K562 (cell line): ENCODE results near the gene CPT1C. TPM values are rescaled to one million over a fixed set of nuclear protein-coding genes. Genes with fewer than 3 reads are reported as not detected.

ENCODE experiments used
- ATAC-seq: fragments of 200-7000 bp; cut with Tn5 transposase; 3 replicates; pipeline ENCODE4 v1.9.1; 2020; ENCODE audit warnings: moderate library complexity
- BruUV-seq: library from RNA; stranded (reverse); fragments of 400-500 nt; replicated peaks from 2 replicates; lab custom pipeline; 2021; lab: Mats Ljungman, UMichigan
- CTCF ChIA-PET: fragments of 300-600 bp; formaldehyde crosslinking; extraction: SDS; loops from one replicate; lab custom pipeline; 2021; ENCODE audit warnings: low intra/inter-chr PET ratio; lab: Yijun Ruan, JAX
- POLR2A ChIA-PET: fragments of 300-600, 350-650 bp; sonication (Branson Sonifier 250); formaldehyde crosslinking; extraction: SDS; loops from one replicate; lab custom pipeline; 2021; ENCODE audit warnings: antibody characterized with exemption, inconsistent platforms; lab: Yijun Ruan, JAX
- DNase-seq, 4 experiments: peaks; one replicate each; pipeline versions ENCODE4 v3.0.0 to v3.0.0-alpha.2; 2011 to 2018; ENCODE audit warnings: low spot score in 3 of 4, mixed read lengths in 3 of 4; ENCODE audit errors: extremely low read depth in 1 of 4
- FAIRE-seq: peaks from 2 replicates; lab custom pipeline; 2011; peaks lifted over from hg19 to GRCh38; lab: Jason Lieb, UNC
- H2AFZ ChIP-seq: 2 replicates; pipeline ENCODE4 v1.6.0; 2011; ENCODE audit warnings: low read depth, low read length, control low read depth, inconsistent platforms
- H3K27ac ChIP-seq: fragments of 200-600 bp; 3 replicates; pipeline ENCODE4 v1.8.0; 2011; ENCODE audit warnings: low read depth, mild to moderate bottlenecking, control low read depth, inconsistent platforms, low read length, moderate library complexity, mixed read lengths; ENCODE audit errors: extremely low read depth
- H3K27me3 ChIP-seq, 2 experiments: fragments of 300-600 bp in 1 of 2; 2 replicates in 1 of 2; 3 replicates in 1 of 2; pipeline versions ENCODE4 v1.6.0 to v1.8.0; 2011; ENCODE audit warnings: inconsistent platforms in 2 of 2, low read length in 2 of 2, mild to moderate bottlenecking in 1 of 2, mixed read lengths in 1 of 2, moderate library complexity in 1 of 2; ENCODE audit not compliant: control insufficient read depth in 2 of 2, insufficient read depth in 2 of 2
- H3K36me3 ChIP-seq: fragments of 300-600 bp; 3 replicates; pipeline ENCODE4 v1.8.0; 2011; ENCODE audit warnings: mild to moderate bottlenecking, low read length, inconsistent platforms; ENCODE audit not compliant: control insufficient read depth, insufficient read depth
- H3K4me1 ChIP-seq, 2 experiments: fragments of 200-600 bp in 1 of 2; replicated peaks in 1 of 2; 2 replicates in 1 of 2; 3 replicates in 1 of 2; pipeline versions ENCODE4 v1.5.1 to v1.8.0; 2011; ENCODE audit warnings: inconsistent platforms in 2 of 2, low read length in 2 of 2, mild to moderate bottlenecking in 1 of 2, mixed read lengths in 1 of 2, moderate library complexity in 1 of 2; ENCODE audit not compliant: control insufficient read depth in 2 of 2, insufficient read depth in 2 of 2
- H3K4me2 ChIP-seq: 2 replicates; pipeline ENCODE4 v1.6.1; 2011; ENCODE audit warnings: low read length, control low read depth, inconsistent platforms, mixed read lengths; ENCODE audit not compliant: insufficient read depth
- H3K4me3 ChIP-seq: fragments of 200-600 bp; sonication (generic), shearing (Covaris generic); 2 replicates; pipeline ENCODE4 v1.5.1; 2016; ENCODE audit warnings: control low read depth, inconsistent platforms
- H3K79me2 ChIP-seq: fragments of 200-600 bp; 3 replicates; pipeline ENCODE4 v1.8.0; 2011; ENCODE audit warnings: low read length, inconsistent platforms; ENCODE audit not compliant: control insufficient read depth, insufficient read depth
- H3K9ac ChIP-seq, 2 experiments: 2 replicates each; pipeline versions ENCODE4 v1.6.0 to v1.6.1; 2011; ENCODE audit warnings: low read depth in 2 of 2, low read length in 2 of 2, control low read depth in 1 of 2, inconsistent platforms in 1 of 2, mild to moderate bottlenecking in 1 of 2, mixed read lengths in 1 of 2; ENCODE audit not compliant: insufficient read depth in 1 of 2
- H3K9me1 ChIP-seq: one replicate; pipeline ENCODE4 v1.6.0; 2011; ENCODE audit warnings: inconsistent platforms, mild to moderate bottlenecking, low read length, moderate library complexity; ENCODE audit not compliant: control insufficient read depth, insufficient read depth
- H3K9me3 ChIP-seq: replicated peaks from 2 replicates; pipeline ENCODE4 v1.5.1; 2011; ENCODE audit warnings: low read depth, low read length, inconsistent platforms; ENCODE audit not compliant: control insufficient read depth, insufficient read depth
- H4K20me1 ChIP-seq: replicated peaks from 2 replicates; pipeline ENCODE4 v1.6.1; 2011; ENCODE audit warnings: low read length, inconsistent platforms, mixed read lengths; ENCODE audit not compliant: control insufficient read depth, insufficient read depth
- BRF1 ChIP-seq: IDR thresholded peaks from 3 replicates; pipeline ENCODE4 v1.6.1; 2011; ENCODE audit warnings: borderline replicate concordance, mild to moderate bottlenecking; ENCODE audit not compliant: insufficient read length; ENCODE audit errors: extremely low read depth
- CHD1 ChIP-seq: fragments of 200-600 bp; sonication (generic); IDR thresholded peaks from one replicate; pipeline ENCODE4 v1.6.1; 2012; ENCODE audit warnings: mild to moderate bottlenecking, moderate library complexity, low read length, inconsistent platforms
- ELF1 ChIP-seq: fragments of 200-800 bp; sonication (Bioruptor generic); IDR thresholded peaks from 2 replicates; pipeline ENCODE4 v1.6.1; 2016; ENCODE audit warnings: missing genetic modification characterization, missing compliant biosample characterization
- POLR2B ChIP-seq: fragments of 450-650 bp; IDR thresholded peaks from 2 replicates; pipeline ENCODE4 v1.6.1; 2018; ENCODE audit warnings: low read depth; ENCODE audit not compliant: partially characterized antibody
- POLR2G ChIP-seq: fragments of 200-400 bp; formaldehyde crosslinking; IDR thresholded peaks from 2 replicates; pipeline ENCODE4 v1.6.1; 2017; ENCODE audit warnings: low read depth, mild to moderate bottlenecking, antibody characterized with exemption, low read length, moderate library complexity
- STAT5A ChIP-seq: IDR thresholded peaks from 2 replicates; pipeline ENCODE4 v1.6.1; 2012; ENCODE audit warnings: low read length, inconsistent platforms, borderline replicate concordance
- SUPT5H ChIP-seq: fragments of 450-650 bp; IDR thresholded peaks from 2 replicates; pipeline ENCODE4 v1.6.1; 2016
- ZBTB17 ChIP-seq: fragments of 450-650 bp; formaldehyde crosslinking; IDR thresholded peaks from 2 replicates; pipeline ENCODE4 v1.4.0; 2020; ENCODE audit warnings: mild to moderate bottlenecking
- ZNF165 ChIP-seq: fragments of 250-450 bp; sonication (Bioruptor Pico); IDR thresholded peaks from 2 replicates; pipeline ENCODE4 v1.4.0; 2020; ENCODE audit warnings: borderline replicate concordance
- WGBS: fragments of 100-300 bp; shearing (Covaris generic); methylation state at CpG from one replicate; pipeline ENCODE4 v1.1.6; 2016; ENCODE audit warnings: low coverage, mixed read lengths; ENCODE audit not compliant: insufficient coverage; ENCODE audit errors: missing lambda C conversion rate; 5-methylcytosine and 5-hydroxymethylcytosine counted together
- in situ Hi-C: fragments of 300-500 bp; cut with MboI; formaldehyde crosslinking; loops from 4 replicates; pipeline ENCODE4 v1.15.0; 2018; ENCODE audit warnings: inconsistent platforms, mixed read lengths
- intact Hi-C: fragments of 100-400 bp; cut with micrococcal nuclease; formaldehyde crosslinking; loops from 2 replicates; pipeline ENCODE4 v1.14.2; 2022
- polyA plus RNA-seq, 8 experiments: library from polyadenylated mRNA; depleted of rRNA in 4 of 8; stranded (reverse) in 5 of 8; unstranded in 3 of 8; fragments of >200 nt; fragmentation: Nextera tagmentation in 2 of 8; fragmentation: Illumina TruSeq in 1 of 8; extraction: Ambion mirVana in 2 of 8; extraction: Trizol in 1 of 8; gene quantifications; 2 replicates each; pipeline versions ENCODE4 v1.2.1 to v1.2.3, GENCODE V29; 2011 to 2014; ENCODE audit warnings: inconsistent platforms in 1 of 8, missing spikeins in 1 of 8
- total RNA-seq, 7 experiments: library from RNA; depleted of rRNA in 6 of 7; stranded (reverse); fragments of >200 nt in 6 of 7; fragmentation: Illumina TruSeq in 2 of 7; extraction: Trizol in 2 of 7; gene quantifications; 2 replicates each; pipeline versions ENCODE4 v1.2.1 to v1.2.3, GENCODE V29; 2011 to 2021; ENCODE audit warnings: low replicate concordance in 1 of 7

Gene CPT1C
- total and polyA plus RNA-seq, 9 of the 15 experiments (the other 6 are each of a cell fraction or from before 2014, with no cell fraction given) = 1.9 to 12.3 (median 3.0) TPM

- peaks cover 0 to 18% of the 10 kb centered on the region in 2 experiments; a peak in 2 of 5 replicates for H3K4me1 ChIP-seq
- no peak overlapping the region for H3K27ac ChIP-seq
- 0 out of 2 replicates have a peak, but pooled peaks cover 2% of the 10 kb centered on the region for H3K9me3 ChIP-seq
- in situ Hi-C loops = no loop called here
- H2AFZ ChIP-seq = no peak overlapping the region
- intact Hi-C loops = no loop called here
- H3K27me3 ChIP-seq = no peaks in the 10 kb centered on the region
- CTCF ChIA-PET = no interaction called here
- no peak for ATAC-seq
- 92% methylated on average over 17 of the region's 17 CpGs for WGBS
- no peak overlapping the region for H3K4me2 ChIP-seq
- no TSS peak for BruUV-seq
- no peak overlapping the region for H3K4me3 ChIP-seq
- H4K20me1 ChIP-seq = 0 out of 2 replicates have a peak, but pooled peaks cover 14% of the 10 kb centered on the region
- TF ChIP-seq POLR2G = 0 out of 2 replicates have a peak, but pooled peaks have one; percentile 4
- no peak for TF ChIP-seq CHD1
- TF ChIP-seq, all 486 proteins: peak for 1
- DNase-seq = no peak
- no peak for FAIRE-seq
- Histone ChIP-seq H3K9me1 (peaks cover 2% of the 10 kb centered on the region), H3K9ac (no peak overlapping the region), H3K36me3 (peaks cover 89% of the 10 kb centered on the region; the same call in 2 of the 3 replicates), H3K79me2 (no peaks in the 10 kb centered on the region)
- POLR2A ChIA-PET = interaction anchor here (0.6 to 4.8 kb wide), 4 partner anchors 10 to 75 kb away, joined by 3 to 28 read pairs (median 20); partner anchors contain the start of genes BCL2L12, IRF3, PRRG2 and RRAS
Observed at GRCh38 chr19:49656456-49657109, 34.3 kb upstream of the CPT1C start.

- FAIRE-seq (no peak), DNase-seq (no peak), ATAC-seq (no peak)
- Histone ChIP-seq H3K27me3 (no peaks in the 10 kb centered on the region), H3K9me3 (0 out of 2 replicates have a peak, but pooled peaks cover 2% of the 10 kb centered on the region), H2AFZ (no peak overlapping the region), H3K9ac (peak overlapping the region in 1 of 2 experiments; percentile 74; a peak in 2 of 4 replicates), H4K20me1 (0 out of 2 replicates have a peak, but pooled peaks cover 14% of the 10 kb centered on the region), H3K79me2 (no peaks in the 10 kb centered on the region), H3K27ac (no peak overlapping the region), H3K4me3 (no peak overlapping the region), H3K36me3 (peaks cover 94% of the 10 kb centered on the region; the same call in 2 of the 3 replicates), H3K4me2 (no peak overlapping the region), H3K4me1 (peaks cover 0 to 24% of the 10 kb centered on the region in 2 experiments; a peak in 2 of 5 replicates), H3K9me1 (peaks cover 2% of the 10 kb centered on the region)
- TF ChIP-seq STAT5A = no peak
- TF ChIP-seq POLR2B = peak; percentile 20
- TF ChIP-seq ELF1 (tag) = no peak
- no peak for TF ChIP-seq ZBTB17 (CRISPR knock-in tag)
- no peak for TF ChIP-seq ZNF165 (CRISPR knock-in tag)
- no peak for TF ChIP-seq BRF1
- TF ChIP-seq SUPT5H = 0 out of 2 replicates have a peak, but pooled peaks have one; percentile 15
- no TSS peak for BruUV-seq
- 91% methylated on average over 18 of the region's 22 CpGs for WGBS
- intact Hi-C loops (no loop called here), in situ Hi-C loops (no loop called here)
- POLR2A ChIA-PET = interaction anchor here (1.4 to 4.8 kb wide), 4 partner anchors 8 to 17 kb away, joined by 3 to 28 read pairs (median 10); partner anchors contain the start of genes BCL2L12, IRF3, RRAS and SCAF1
- CTCF ChIA-PET = no interaction called here
Observed at GRCh38 chr19:49657493-49658138, 33.3 kb upstream of the CPT1C start.
